ENCODE results near the gene DEPDC7.

GRCh38 chr11:33017965-33018364 is 2.3 kb downstream of the DEPDC7 start:
- TF ChIP-seq CTCF (IDR thresholded peaks at IDR 0.05; ENCODE audit: poor library complexity) = no peak
- no peak for TF ChIP-seq EZH2phosphoT487 (IDR thresholded peaks at IDR 0.05; ENCODE audit: low read depth, severe bottlenecking, unreplicated experiment)
